ENCODE results near the gene CNKSR2. TPM values are rescaled to one million over a fixed set of nuclear protein-coding genes. Genes with fewer than 3 reads are reported as not detected.

CNKSR2 gene
- total RNA-seq, 2 donors from 2014 or later: 3.2 TPM

DNA sequence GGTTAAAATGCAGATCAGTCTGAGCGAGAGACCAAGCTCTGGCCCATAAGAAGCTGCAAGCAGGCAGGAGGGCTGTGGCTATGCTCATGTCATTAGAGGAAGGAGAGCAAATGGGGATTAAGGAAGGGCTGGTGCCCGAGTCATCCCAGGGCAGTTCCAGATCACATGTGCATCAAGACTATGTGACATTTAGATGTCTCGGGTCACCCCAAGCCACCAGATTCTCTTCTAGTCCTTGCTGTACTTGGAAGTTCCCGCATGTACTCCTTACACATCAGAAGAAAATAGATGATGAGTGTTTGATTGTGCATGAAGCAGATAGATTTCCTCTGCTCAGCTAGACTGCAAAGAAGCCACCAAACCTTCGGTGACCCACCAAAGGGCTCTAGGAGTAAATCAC is 326.1 kb downstream of the CNKSR2 start:
- Mint-ChIP-seq H3K27me3 (no peaks in the 10 kb centered on the region), H3K27ac (no peak overlapping the region), H3K9me3 (no peaks in the 10 kb centered on the region), H3K4me3 (no peak overlapping the region), H3K36me3 (ENCODE audit: low read depth) (no peaks in the 10 kb centered on the region), H3K4me1 (no peaks in the 10 kb centered on the region)
- ATAC-seq (replicated peaks): no peak

DNA sequence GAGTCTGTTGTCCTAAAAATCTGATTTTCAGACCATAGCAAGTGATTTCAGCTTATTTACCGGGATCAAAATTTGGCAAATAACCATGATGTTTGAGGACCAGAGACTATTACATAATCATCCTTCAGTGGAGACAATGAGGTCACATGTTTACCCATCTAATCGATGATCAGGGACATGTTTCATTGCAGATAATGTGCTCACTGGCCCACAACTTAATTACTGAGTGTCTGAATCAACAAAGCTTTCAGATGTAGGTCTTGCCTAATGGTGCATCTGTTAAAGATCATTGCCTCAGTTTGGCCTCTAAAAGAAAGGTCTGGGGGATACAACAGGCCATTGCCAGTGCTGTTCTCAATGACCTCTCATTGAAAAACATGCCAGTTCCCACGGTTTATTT is 326.7 kb downstream of the CNKSR2 start:
- no peaks in the 10 kb centered on the region for H3K27me3 Mint-ChIP-seq
- H3K36me3 Mint-ChIP-seq (ENCODE audit: low read depth): no peaks in the 10 kb centered on the region
- H3K27ac Mint-ChIP-seq: no peak overlapping the region
- ATAC-seq (replicated peaks): no peak
- H3K4me1 Mint-ChIP-seq: no peaks in the 10 kb centered on the region
- H3K4me3 Mint-ChIP-seq: no peak overlapping the region
- no peaks in the 10 kb centered on the region for H3K9me3 Mint-ChIP-seq

DNA sequence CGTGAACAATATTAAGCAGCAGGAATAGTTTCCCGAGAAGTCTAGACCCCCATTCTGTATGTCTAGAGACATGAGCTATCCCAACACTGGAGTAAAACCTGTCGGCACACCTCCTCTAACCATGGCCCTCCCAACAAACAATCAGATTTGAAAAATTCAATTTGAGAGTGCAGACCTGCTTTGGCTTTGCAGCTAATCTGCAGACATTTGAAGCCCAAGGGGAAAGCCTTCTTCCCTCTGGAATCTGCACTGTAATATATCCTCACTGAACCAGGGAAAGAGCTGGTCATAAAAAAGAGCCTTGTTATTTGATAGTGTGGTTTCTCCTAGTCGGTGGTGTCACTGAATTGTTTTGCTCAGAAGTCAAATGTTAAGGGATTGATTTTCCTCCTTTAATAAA is 328.5 kb downstream of the CNKSR2 start:
- no peak overlapping the region for H3K27ac Mint-ChIP-seq
- H3K4me3 Mint-ChIP-seq: no peak overlapping the region
- H3K27me3 Mint-ChIP-seq: no peaks in the 10 kb centered on the region
- no peaks in the 10 kb centered on the region for H3K36me3 Mint-ChIP-seq (ENCODE audit: low read depth)
- ATAC-seq (replicated peaks): no peak
- no peaks in the 10 kb centered on the region for H3K9me3 Mint-ChIP-seq
- no peaks in the 10 kb centered on the region for H3K4me1 Mint-ChIP-seq

Data from activated T-helper 17 cell treated with anti-CD3 and anti-CD28 coated beads, Interleukin-2, amount 50 U/mL, for 72 hours (primary cell).